LNCAP (cell line): ENCODE measurements around the gene TMEM220.

ENCODE experiments used
- CTCF ChIP-seq: fragments of 450-650 bp; IDR thresholded peaks from 2 replicates; pipeline ENCODE4 v1.5.1; 2017; ENCODE audit warnings: mild to moderate bottlenecking

Gene TMEM220

GRCh38 chr17:10729334-10730193 lies at the start of gene TMEM220:
TSS of gene TMEM220 (minus strand) at chr17:10730023. CDS start at chr17:10729851, 172 bp downstream.
- TF ChIP-seq CTCF: no peak

DNA sequence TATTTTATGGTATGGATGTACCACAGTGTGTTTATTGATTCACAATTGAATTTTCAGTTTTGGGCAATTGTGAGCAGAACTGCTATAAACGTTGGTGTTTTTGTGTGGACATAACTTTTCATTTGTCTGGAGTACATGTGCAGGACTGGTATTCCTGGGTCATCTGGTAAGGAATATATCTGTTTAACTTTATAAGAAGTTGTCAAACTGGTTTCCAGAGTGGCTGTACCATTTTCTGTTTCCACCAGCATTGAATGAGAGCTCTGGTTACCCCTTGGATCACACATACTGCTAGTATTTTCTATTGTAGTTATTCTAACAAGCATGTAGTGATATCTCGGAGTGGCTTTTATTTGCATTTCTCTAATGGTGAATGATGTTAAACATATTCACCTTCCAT lies 49.8 kb upstream of the TMEM220 start:
- no peak for TF ChIP-seq CTCF

DNA sequence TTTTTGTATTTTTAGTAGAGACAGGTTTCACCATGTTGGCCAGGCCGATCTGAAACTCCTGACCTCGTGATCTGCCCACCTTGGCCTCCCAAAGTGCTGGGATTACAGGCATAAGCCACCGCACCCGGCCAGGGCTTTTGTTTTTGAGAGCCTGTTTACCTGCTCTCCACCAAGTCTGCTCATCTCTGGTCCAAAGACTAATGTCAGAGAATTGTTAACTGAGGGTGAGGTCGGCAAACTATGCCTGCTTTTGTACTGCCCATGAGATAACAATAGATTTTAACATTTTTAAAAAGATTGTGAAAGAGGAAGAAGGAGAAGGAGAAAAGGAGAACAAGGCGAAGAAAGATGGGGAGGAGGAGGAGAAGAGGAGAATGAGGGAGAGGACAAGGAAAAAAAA lies 48.1 kb upstream of the TMEM220 start:
- TF ChIP-seq CTCF: no peak

- TF ChIP-seq CTCF: no peak
Measured at GRCh38 chr17:10777131-10777807, 47.4 kb upstream of the TMEM220 start.

GRCh38 chr17:10776381-10776780 lies 46.6 kb upstream of the TMEM220 start:
- TF ChIP-seq CTCF: no peak

GRCh38 chr17:10775740-10776356 lies 46.0 kb upstream of the TMEM220 start:
- no peak for TF ChIP-seq CTCF

GRCh38 chr17:10775058-10775457 lies 45.2 kb upstream of the TMEM220 start:
- TF ChIP-seq CTCF: no peak
